ENCODE data around the gene LDHD. TPM values are rescaled to one million over a fixed set of nuclear protein-coding genes. Genes with fewer than 3 reads are reported as not detected.

Gene LDHD
- polyA plus RNA-seq, 3 donors = 4.3 to 7.3 (median 6.8) TPM

DNA sequence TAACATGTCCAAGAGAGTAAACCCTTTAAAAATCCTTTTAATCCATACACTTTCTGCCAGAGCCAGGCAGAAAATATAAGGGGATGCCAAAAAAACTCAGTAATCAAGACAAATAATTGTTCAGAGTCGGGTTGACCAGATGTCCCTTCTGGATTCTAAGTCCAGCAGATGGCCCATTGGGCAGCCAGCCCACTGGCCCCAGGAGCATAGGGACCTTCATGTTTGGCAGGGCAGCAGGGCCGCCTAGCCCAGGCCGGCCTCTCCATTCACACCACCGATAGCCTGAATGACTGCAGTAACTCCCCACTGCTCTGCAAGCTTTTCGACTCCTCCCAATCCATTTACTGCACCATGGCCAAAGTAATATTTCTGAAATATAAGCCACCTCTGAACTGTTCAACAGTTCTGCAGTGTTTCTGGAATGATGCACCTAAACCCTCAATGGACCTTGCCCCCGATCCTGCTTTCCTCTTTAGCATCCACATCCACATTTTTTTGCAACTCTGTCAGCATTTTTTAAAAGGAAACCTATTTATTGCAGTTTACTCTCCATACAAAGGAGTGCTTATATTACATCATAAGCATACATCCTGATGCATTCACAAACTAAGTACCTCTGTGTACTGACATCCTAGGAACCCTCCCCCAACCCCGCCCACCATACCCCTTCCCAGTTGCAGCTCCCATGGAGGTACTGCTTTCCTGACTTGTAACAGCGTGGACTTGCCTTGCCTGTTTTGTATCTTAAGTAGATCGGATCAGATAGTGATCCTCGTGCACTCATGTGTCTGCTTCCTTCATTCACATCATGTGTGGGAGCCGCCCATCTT is 46.4 kb downstream of the LDHD start:
- no peak for DNase-seq (ENCODE audit: extremely low read depth in 1 of 11, low read depth in 9 of 11, low spot score in 4 of 11)

DNA sequence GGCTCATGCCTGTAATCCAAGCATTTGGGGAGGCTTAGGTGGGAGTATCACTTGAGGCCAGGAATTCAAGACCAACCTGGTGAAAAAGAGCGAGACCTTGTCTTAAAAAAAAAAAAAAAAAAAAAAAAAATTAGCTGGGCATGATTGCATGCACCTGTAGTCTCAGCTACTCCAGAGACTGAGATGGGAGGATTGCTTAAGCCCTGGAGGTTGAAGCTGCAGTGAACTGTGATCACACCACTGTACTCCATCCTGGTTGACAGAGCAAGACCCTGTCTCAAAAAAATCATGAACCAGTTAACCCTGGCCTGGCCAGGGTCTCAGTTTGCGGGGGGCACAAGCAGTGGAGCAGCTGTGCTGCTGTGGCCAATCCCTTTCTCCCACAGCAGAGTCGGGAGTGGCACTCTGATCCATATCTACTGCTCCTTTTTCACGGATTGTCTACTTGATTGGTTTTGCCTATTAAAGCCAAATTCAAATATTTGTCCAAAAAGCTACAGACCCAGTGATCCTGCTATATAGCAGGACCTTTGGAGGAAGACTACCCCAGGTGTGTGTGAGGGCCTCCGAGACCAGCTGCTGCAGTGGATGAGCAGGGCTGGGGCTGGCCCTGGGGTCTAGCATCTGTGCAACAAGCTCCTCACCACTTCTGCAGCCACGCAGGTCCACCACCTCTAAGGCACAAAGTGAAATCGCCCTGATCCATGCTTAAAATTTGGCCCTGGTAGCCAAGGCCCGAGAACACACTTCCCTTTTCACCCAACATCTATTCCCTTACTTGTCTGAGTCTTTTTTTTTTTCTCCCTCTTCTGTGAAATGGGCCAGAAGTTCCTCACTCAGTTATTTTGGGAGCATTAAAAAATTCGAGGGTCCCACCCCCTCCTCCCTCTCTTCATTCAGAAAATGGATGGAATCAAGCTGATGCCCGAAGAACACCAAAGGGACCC is 48.2 kb downstream of the LDHD start:
- no peak for DNase-seq (ENCODE audit: extremely low read depth in 1 of 11, low read depth in 9 of 11, low spot score in 4 of 11)

DNA sequence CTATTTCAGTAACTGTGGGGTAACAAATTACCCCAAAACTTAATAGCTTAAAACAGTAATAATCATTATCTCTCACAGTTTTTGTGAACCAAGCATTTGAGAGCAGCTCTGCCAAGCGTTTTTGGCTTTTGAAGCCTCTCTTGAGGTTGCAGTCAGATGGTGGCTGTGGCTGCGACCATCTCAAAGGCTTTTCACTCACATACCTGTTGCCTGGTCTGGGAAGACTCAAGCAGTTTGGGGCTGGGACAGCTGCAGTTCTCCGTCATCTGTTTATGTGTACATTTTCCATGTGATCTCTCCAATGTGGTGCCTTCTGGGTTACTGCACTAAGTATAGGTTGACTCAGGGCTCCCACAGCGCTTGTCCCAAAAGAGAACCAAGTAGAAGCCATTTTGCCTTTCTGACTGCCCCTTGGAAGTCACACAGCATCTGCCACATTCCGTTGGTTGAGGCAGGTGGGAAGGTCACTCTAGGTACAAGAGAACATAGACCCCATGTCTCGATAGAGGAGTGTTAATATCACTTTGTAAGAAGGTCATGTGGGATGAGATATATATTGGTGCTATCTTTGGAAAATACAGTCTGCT is 49.6 kb downstream of the LDHD start:
- no peak for DNase-seq (ENCODE audit: extremely low read depth in 1 of 11, low read depth in 9 of 11, low spot score in 4 of 11)

DNA sequence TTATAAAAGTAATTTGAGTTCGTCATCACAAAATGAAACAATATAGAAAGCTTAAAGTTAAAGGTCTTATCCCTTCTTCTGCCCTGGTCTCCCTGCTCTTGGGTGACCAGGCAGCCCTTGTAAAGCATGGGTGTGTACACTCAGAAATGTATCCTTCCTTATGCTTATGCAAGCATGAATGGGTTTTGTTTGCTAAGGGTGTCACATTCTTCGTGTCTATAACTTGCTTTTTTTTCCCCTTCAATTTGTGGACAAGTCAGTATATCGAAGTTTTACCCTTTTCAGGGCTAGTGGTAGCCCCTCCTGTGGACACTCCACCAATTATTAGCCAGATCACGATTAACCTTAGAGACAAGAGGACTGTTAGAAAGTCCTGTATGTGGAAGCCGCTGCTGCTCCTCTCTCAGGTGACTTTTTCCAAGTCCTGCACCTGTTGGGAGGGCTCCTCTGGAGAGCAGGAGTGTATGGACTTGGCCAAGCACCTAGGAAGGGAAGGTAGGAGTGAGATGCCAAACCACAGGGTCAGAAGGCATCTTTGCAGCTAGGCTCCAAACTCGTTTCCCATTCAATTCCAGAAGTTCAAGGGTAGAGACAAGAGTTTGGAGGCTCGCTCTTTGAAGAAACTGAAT is 50.9 kb downstream of the LDHD start:
- DNase-seq (ENCODE audit: extremely low read depth in 1 of 11, low read depth in 9 of 11, low spot score in 4 of 11) = no peak

DNA sequence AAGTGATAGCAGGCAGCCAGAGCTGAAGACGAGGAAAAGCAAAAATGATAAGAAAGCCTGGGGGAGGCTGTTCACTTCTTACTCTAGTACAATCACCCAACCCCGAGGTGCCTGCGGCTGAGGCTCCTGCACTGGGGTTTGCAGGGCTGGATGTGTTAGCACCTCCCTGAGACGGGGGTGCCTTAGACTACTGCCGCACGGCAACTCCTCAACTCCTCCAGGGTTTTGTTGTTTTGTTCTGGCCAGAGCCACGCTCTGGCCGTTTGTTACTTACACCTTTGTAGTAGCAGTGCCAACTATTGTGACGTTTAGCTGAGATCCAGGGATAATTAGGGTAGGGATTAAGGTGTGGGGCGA is 51.5 kb downstream of the LDHD start:
- no peak for DNase-seq (ENCODE audit: extremely low read depth in 1 of 11, low read depth in 9 of 11, low spot score in 4 of 11)

DNA sequence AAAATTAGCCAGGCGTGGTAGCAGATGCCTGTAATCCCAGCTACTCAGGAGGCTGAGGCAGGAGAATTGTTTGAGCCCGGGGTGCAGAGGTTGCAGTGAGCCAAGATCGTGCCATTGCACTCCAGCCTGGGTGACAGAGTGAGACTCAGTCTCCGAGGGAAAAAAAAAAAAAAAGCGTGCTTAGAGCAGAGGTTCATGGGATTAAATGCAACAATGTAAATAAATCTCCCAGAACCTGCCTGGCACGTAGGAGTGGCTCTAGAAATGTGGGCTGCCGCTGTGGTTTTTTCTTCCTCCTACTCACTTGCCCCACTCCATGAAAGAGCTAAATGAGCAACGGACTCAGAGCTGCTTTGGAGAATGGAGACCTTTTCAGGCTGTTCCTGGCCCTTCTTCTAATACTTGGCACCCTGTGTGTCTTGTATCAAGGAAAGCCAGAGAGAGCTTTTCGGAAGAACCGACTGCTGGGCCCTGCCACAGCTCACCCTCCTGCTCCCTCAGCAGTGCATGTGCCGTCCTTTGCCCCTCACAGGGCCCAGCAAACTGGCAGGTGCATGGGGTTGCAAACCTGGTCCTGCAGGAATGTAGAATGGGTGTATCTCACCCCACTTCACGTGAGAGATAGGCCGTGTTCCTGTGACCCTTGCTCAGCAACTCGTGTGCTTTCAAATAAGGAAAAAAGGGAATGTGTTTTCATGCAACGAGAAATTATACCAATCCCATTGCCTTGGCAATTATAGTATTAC is 52.0 kb downstream of the LDHD start:
- peak in 1 of 11 donors; percentile 38 for DNase-seq (ENCODE audit: extremely low read depth in 1 of 11, low read depth in 9 of 11, low spot score in 4 of 11)

DNA sequence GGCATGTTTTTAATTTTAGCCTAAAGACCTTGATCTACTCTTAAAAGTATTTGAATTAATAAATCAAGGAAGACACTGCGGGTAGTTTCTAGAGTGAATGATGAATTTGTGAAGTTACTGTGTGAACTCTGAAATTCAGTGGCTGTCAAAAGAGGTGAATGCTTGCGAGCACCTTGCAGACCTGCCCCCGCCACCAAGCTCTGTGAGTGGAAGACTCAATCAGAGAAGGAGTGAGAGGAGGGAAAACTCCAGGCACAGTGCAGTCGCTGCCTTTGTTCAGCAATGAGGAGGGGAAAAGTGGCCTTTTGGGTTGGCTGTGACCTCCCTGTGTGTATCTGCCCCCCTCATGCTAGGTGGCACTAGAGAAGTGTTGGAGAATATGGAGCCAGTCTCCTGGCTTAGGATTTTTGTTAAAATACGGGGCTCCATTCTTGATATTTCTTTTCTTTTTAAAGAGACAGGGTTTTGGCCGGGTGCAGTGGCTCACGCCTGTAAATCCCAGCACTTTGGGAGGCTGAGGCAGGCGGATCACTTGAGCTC is 53.0 kb downstream of the LDHD start:
- no peak for DNase-seq (ENCODE audit: extremely low read depth in 1 of 11, low read depth in 9 of 11, low spot score in 4 of 11)

DNA sequence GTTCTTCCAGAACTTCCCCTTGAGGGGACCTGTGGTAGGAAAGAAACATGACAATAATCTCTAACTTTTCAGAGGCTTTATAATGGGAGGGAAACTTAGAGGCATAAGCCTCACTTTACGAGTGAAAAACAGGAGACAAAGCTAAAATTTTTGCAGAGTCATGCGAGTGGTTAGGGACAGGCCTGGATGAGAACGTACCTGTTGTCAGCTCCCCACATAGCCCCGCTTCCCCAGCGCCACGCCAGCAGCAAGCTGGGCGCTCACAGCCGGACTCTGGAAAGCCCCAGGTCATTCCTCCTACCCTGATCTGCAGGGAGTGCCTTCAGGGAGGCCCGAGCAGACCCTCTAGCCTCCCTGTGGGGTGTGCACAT is 53.6 kb downstream of the LDHD start:
- DNase-seq (ENCODE audit: extremely low read depth in 1 of 11, low read depth in 9 of 11, low spot score in 4 of 11) = no peak

DNA sequence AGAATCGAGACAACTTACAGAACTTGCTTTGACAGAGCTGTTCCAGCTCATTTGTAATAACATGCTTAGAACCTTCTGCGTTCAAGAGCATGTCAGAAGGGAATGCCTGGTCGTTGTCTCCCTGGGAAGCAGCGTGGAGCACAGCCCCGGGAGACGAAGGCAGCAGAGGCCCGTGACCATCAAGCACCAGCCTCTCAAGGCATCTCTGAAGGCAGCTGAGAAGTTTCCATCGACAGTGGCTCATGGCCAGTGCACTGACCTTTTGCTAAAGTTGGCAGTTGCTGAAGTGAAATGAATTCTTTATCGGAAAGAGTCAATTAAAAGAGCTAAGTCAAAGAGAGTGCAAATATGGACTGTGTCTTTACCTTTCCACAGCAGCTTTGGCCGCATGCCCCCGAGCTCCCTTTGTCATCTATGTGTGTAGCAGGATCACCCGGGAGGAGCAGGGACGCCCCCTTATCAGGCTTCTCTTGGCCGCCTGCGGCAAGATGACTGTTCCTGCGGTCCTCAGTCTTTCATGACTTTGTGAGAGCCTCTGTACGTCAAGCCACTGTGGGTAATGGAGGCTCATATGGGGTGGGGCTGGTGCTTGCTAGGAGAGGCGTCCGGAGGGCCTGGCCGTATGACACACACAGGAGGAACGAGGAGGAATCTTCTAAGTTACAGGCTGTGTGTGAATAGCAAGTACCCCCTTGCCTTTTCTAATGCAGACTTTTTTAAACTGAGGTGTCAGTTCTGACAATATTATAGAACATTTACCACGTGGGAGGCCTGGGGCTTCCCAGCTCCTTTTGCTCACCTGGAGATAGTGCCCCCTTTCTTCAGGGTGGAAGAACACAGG is 54.2 kb downstream of the LDHD start:
- no peak for DNase-seq (ENCODE audit: extremely low read depth in 1 of 11, low read depth in 9 of 11, low spot score in 4 of 11)

Other genes with a start within 250 kb of the LDHD start
- gene WDR59, start 131.7 kb downstream of the LDHD start, polyA plus RNA-seq (ENCODE audit: insufficient read length in 3 of 3) = 100 to 1,000 TPM in 1 of 3 donors, 10 to 100 TPM in 2; 81.2 to 127 (median 84.4) TPM
- gene ZNRF1, start 117.8 kb downstream of the LDHD start, polyA plus RNA-seq (ENCODE audit: insufficient read length in 3 of 3) = 10 to 100 TPM; 29.2 to 35.0 (median 33.4) TPM
- 10 to 100 TPM; 20.5 to 28.2 (median 25.4) TPM for gene ZFP1, start 31.7 kb upstream of the LDHD start, polyA plus RNA-seq (ENCODE audit: insufficient read length in 3 of 3)
- gene CTRB2, start 90.4 kb upstream of the LDHD start, polyA plus RNA-seq (ENCODE audit: insufficient read length in 3 of 3) = not detected
- gene CTRB1, start 102.2 kb upstream of the LDHD start, polyA plus RNA-seq (ENCODE audit: insufficient read length in 3 of 3) = under 1 TPM in 1 of 3 donors, not detected in 2; 0.11 TPM
- 10 to 100 TPM; 40.5 to 66.3 (median 63.9) TPM for gene BCAR1, start 134.8 kb upstream of the LDHD start, polyA plus RNA-seq (ENCODE audit: insufficient read length in 3 of 3)